ENCODE results near the gene EEF1AKMT1.
"Not testable (repeated sequence)": the region's sequence is repeated elsewhere in the genome, so short reads cannot be mapped to it uniquely, and the experiment has no call there.

EEF1AKMT1 gene

DNA sequence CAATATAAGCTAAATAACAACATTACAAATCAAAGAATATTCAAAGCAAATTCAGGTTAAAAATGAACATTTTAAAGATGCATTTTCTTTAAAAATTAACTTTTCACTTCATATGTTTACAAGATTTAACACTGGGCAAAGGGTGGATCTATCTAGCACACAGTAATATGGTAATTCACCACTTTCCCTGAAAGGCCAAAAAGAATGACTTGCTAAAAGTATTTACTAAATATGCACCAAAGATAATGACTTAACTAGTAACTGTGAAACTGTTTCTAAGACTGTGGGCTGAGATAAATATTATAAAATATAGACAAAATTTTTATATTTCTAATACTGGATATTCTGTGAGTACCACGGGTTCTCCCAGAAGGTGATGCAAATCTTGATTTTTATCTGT, 4.5 kb upstream of the EEF1AKMT1 start:
- no peak for DNase-seq (ENCODE audit: low read depth in 2 of 2, low spot score in 1 of 2)

DNA sequence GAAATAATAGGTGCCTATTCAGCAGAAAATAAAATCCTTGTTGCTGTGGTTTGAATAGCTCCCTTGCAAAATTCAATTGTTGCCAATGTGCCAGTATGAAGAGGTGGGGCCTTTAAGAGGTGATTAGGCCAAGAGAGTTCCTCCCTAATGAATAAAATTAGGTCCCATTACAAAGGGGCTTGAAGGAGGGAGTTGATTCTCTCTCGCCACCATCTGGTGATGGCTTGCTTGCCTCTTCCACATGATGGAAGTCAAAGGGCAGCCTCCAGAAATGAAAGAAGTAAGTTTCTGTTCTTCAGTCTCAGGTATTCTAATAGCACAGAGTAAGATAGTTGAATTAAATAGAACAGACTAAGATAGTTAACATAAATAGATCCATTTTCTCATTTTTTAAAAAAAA, 3.0 kb upstream of the EEF1AKMT1 start:
- DNase-seq (ENCODE audit: low read depth in 2 of 2, low spot score in 1 of 2), result no peak

DNA sequence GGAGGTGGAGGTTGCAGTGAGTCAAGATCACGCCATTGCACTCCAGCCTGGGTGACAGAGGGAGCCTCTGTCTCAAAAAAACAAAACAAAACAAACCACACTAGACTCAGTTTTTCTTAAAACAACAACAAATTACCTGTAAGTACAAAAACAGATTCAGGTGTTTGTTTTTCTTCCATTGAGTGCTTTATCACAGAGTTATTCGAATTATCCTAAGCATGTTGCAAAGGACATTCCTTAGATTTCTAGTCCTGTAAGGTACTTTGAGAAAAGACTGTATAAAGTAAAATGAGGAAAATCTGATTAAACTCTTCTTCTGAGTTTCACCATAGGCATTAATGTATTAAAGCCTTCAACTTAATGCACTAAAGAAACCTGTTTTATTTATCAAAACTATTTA, 2.2 kb upstream of the EEF1AKMT1 start:
- no peak for DNase-seq (ENCODE audit: low read depth in 2 of 2, low spot score in 1 of 2)

DNA sequence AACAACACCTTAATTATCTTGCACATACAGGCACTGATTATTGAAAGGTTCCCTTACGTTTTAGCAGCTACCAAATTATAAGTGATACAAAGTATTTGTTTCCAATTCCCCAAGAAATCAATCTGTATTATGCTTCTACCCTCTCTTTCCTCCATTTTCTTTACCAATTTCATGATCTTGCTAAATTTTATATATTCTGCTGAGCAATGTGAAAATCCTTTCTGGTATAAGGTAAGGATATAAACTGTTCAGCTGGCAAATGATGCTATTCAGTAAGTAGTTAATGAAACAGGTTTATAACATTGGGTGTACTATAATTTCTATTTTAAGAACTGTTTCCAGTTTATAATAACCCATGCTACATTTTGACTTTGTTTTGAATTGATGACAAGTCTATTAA, 985 bp upstream of the EEF1AKMT1 start:
- DNase-seq (ENCODE audit: low read depth in 2 of 2, low spot score in 1 of 2), result no peak

DNA sequence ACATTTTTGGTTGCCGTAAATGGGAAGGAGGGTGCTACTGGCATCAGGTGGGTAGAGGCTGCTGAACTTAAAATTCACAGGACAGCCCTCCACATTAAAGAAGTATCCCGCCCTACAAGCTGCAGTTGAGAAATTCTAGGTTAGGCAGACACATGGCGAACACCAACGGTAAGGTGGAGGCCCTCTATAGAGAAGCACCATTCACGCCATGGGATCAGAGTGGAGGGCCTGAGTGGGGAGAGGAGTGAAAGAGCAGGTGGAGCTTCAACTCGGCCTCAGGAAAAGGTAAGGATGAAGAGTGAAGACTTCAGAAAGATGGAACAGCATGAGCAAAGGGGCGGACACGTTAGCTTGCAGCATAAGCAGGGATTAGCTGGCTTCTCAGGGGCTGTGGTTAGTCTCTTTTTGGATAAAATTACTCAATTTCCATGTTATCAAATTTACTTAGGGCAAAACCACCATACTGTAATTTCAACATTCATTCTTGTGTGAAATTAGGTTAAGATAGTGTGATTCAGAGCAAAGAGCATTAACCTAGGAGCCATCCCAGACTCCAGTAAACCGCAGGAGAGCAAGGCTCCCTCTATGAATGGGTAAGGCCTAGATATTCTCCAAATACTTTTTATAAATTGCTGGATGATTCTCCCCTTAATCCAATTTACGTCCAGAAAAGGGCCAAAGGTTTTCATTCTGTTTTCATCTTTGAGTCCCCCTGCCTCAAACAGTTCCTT, 1.2 kb downstream of the EEF1AKMT1 start:
- no peak for DNase-seq (ENCODE audit: low read depth in 2 of 2, low spot score in 1 of 2)

GRCh38 chr13:20769834-20770233, 3.9 kb downstream of the EEF1AKMT1 start:
- no peak for DNase-seq (ENCODE audit: low read depth in 2 of 2, low spot score in 1 of 2)

- no peak for DNase-seq (ENCODE audit: low read depth in 2 of 2, low spot score in 1 of 2)
Measured at GRCh38 chr13:20769091-20769490, 4.7 kb downstream of the EEF1AKMT1 start.

GRCh38 chr13:20767309-20767943, 6.3 kb downstream of the EEF1AKMT1 start:
- DNase-seq (ENCODE audit: low read depth in 2 of 2, low spot score in 1 of 2), result no peak

DNA sequence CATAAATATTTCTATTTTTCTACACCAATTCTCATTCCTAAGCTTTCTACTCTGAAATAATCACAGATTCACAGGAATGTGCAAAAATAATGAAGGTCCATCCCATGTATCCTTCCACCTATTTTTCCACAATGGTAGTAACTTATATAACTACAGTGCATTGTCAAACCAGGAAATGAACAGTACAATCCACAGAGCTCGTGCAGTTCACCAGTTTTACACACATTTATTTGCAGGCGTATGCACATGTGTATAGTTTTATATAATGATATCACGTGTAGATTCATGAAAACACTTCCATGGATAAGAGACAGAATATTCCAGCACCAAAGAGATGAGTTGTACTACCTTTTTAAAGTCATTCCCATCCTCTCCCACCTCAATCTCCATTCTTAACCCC, 12.9 kb downstream of the EEF1AKMT1 start:
- DNase-seq (ENCODE audit: low read depth in 2 of 2, low spot score in 1 of 2), result no peak

DNA sequence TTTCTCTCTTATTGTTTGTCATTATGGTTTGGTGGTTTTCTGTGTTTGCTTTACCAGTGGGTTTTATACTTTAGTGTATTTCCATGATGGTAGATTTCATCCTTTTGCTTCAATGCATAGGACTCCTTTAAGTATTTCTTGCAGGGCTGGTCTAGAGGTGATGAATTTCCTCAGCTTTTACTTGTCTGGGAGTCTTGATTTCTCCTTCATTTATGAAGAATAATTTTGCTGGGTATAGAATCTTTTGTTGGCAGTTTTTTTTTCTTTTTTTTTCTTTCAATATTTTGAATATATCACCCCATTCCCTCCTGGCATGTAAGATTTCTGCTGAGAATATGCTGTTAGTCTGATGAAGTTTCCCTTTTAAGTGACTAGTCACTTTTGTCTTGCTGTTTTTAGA, 19.8 kb downstream of the EEF1AKMT1 start:
- no peak for DNase-seq (ENCODE audit: low read depth in 2 of 2, low spot score in 1 of 2)

- DNase-seq (ENCODE audit: low read depth in 2 of 2, low spot score in 1 of 2), result no peak
Measured at GRCh38 chr13:20749377-20749776, 24.4 kb downstream of the EEF1AKMT1 start.

DNA sequence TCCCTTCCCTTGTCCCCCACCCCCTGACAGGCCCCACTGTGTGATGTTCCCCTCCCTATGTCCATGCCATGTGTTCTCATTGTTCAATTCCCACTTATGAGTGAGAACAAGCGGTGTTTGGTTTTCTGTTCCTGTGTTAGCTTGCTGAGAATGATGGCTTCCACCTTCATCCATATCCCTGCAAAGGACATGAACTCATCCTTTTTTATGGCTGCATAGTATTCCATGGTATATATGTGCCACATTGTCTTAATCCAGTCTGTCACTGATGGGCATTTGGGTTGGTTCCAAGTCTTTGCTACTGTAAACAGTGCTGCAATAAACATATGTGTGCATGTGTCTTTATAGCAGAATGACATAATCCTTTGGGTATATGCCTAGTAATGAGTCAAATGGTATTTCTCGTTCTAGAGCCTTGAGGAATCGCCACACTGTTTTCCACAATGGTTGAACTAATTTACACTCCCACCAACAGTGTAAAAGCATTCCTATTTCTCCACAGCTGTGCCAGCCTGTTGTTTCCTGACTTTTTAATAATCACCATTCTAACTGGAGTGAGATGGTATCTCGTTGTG, 29.8 kb downstream of the EEF1AKMT1 start:
- not testable (repeated sequence) for DNase-seq (ENCODE audit: low read depth in 2 of 2, low spot score in 1 of 2)

DNA sequence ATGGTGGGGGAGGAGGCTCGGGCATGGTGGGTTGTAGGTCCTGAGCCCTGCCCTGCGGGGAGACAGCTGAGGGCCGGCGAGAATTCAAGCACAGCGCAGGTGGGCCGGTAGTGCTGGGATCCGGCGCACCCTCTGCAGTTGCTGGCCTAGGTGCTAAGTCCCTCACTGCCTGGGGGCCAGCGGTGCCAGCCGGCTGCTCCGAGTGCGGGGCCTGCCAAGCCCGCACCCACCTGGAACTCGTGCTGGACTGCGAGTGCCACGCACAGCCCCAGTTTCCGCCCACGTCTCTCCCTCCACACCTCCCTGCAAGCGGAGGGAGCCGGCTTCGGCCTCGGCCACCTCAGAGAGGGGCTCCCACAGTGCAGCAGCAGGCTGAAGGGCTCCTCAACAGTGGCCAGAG, 33.7 kb downstream of the EEF1AKMT1 start:
- no peak for DNase-seq (ENCODE audit: low read depth in 2 of 2, low spot score in 1 of 2)

- no peak for DNase-seq (ENCODE audit: low read depth in 2 of 2, low spot score in 1 of 2)
Measured at GRCh38 chr13:20738616-20739015, 35.1 kb downstream of the EEF1AKMT1 start.

- DNase-seq (ENCODE audit: low read depth in 2 of 2, low spot score in 1 of 2), result no peak
Measured at GRCh38 chr13:20729633-20730585, 43.9 kb downstream of the EEF1AKMT1 start.

- DNase-seq (ENCODE audit: low read depth in 2 of 2, low spot score in 1 of 2), result no peak
Measured at GRCh38 chr13:20728579-20729311, 45.0 kb downstream of the EEF1AKMT1 start.

GRCh38 chr13:20727856-20728255, 45.9 kb downstream of the EEF1AKMT1 start:
- no peak for DNase-seq (ENCODE audit: low read depth in 2 of 2, low spot score in 1 of 2)

DNA sequence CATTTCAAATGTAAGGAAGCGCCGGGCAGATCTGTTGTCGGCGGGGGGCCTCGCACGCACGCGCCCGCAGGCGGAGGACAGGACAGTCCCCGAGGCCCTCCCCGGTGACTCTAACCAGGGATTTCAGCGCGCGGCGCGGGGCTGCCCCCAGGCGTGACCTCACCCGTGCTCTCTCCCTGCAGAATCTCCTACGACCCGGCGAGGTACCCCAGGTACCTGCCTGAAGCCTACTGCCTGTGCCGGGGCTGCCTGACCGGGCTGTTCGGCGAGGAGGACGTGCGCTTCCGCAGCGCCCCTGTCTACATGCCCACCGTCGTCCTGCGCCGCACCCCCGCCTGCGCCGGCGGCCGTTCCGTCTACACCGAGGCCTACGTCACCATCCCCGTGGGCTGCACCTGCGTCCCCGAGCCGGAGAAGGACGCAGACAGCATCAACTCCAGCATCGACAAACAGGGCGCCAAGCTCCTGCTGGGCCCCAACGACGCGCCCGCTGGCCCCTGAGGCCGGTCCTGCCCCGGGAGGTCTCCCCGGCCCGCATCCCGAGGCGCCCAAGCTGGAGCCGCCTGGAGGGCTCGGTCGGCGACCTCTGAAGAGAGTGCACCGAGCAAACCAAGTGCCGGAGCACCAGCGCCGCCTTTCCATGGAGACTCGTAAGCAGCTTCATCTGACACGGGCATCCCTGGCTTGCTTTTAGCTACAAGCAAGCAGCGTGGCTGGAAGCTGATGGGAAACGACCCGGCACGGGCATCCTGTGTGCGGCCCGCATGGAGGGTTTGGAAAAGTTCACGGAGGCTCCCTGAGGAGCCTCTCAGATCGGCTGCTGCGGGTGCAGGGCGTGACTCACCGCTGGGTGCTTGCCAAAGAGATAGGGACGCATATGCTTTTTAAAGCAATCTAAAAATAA, 52.1 kb downstream of the EEF1AKMT1 start:
- DNase-seq (ENCODE audit: low read depth in 2 of 2, low spot score in 1 of 2), result no peak

DNA sequence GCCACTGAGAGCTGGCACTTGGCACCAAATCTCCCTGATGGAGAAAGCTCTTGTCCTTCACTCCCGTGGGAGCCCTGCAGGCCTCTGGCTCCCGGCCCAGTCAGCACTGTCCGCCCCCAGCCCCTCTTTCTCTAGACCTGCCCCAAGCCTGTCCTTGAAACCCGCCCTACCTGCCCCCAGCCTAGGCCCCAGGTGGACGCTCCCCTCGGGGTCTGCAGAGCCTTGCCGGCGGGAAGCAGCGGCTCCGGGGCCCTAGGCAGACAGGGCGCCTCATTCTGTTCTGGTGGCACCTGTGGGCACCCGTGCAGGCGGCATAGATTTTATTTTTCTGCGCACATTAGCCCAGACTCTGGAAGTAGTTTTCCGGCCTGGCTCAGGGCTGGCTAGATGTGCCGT, 52.7 kb downstream of the EEF1AKMT1 start:
- no peak for DNase-seq (ENCODE audit: low read depth in 2 of 2, low spot score in 1 of 2)

- no peak for DNase-seq (ENCODE audit: low read depth in 2 of 2, low spot score in 1 of 2)
Measured at GRCh38 chr13:20720499-20720898, 53.3 kb downstream of the EEF1AKMT1 start.
